PC-9 (cell line): ENCODE measurements around the gene WT1. TPM values are rescaled to one million over a fixed set of nuclear protein-coding genes. Genes with fewer than 3 reads are reported as not detected.
"Not testable (repeated sequence)": the region's sequence is repeated elsewhere in the genome, so short reads cannot be mapped to it uniquely, and the experiment has no call there.

ENCODE experiments used
- BruUV-seq: library from RNA; stranded (reverse); fragments of 400-500 nt; replicated peaks from 2 replicates; lab custom pipeline; 2021; lab: Mats Ljungman, UMichigan
- CTCF ChIA-PET: fragments of 300-600 bp; sonication (Branson Sonifier 250); formaldehyde crosslinking; loops from one replicate; lab custom pipeline; 2022; ENCODE audit warnings: antibody characterized with exemption; lab: Charles Lee
- POLR2A ChIA-PET: fragments of 300-600 bp; sonication (Branson Sonifier 250); formaldehyde crosslinking; loops from one replicate; lab custom pipeline; 2022; ENCODE audit warnings: antibody characterized with exemption; ENCODE audit not compliant: unreplicated experiment; lab: Charles Lee
- DNase-seq, 2 experiments: peaks; one replicate each; pipeline versions ENCODE4 v3.0.0 to v3.0.0-alpha.2; 2015 to 2022; ENCODE audit warnings: mixed read lengths in 1 of 2
- H2AFZ ChIP-seq: fragments of 200-600 bp; sonication (generic); 2 replicates; pipeline ENCODE4 v1.8.1; 2017; ENCODE audit warnings: antibody characterized with exemption
- H3F3A ChIP-seq: fragments of 200-600 bp; sonication (generic); 2 replicates; pipeline ENCODE4 v1.8.1; 2017; ENCODE audit warnings: antibody characterized with exemption, mild to moderate bottlenecking, low read depth; ENCODE audit not compliant: insufficient read depth
- H3K27ac ChIP-seq: fragments of 200-600 bp; sonication (generic); 2 replicates; pipeline ENCODE4 v1.6.1; 2016; ENCODE audit warnings: mixed run types
- H3K27me3 ChIP-seq: fragments of 200-600 bp; sonication (generic); 2 replicates; pipeline ENCODE4 v1.6.1; 2016; ENCODE audit warnings: low read depth, mixed run types; ENCODE audit not compliant: insufficient read depth
- H3K36me3 ChIP-seq: fragments of 200-600 bp; sonication (generic); 2 replicates; pipeline ENCODE4 v1.6.1; 2016; ENCODE audit warnings: low read depth, mixed run types
- H3K4me1 ChIP-seq: fragments of 200-600 bp; sonication (generic); replicated peaks from 2 replicates; pipeline ENCODE4 v1.6.1; 2016; ENCODE audit warnings: mixed run types; ENCODE audit not compliant: insufficient read depth
- H3K4me2 ChIP-seq: fragments of 200-600 bp; sonication (generic); 2 replicates; pipeline ENCODE4 v1.6.1; 2017; ENCODE audit warnings: mixed run types
- H3K4me3 ChIP-seq: fragments of 200-600 bp; sonication (generic); 2 replicates; pipeline ENCODE4 v1.6.1; 2016; ENCODE audit warnings: mixed run types
- H3K79me2 ChIP-seq: fragments of 200-600 bp; sonication (generic); 2 replicates; pipeline ENCODE4 v1.6.1; 2017; ENCODE audit warnings: low read depth, mixed run types
- H3K9me2 ChIP-seq: fragments of 200-600 bp; sonication (generic); 2 replicates; pipeline ENCODE4 v1.8.1; 2017; ENCODE audit warnings: mild to moderate bottlenecking; ENCODE audit not compliant: insufficient read depth
- H3K9me3 ChIP-seq: fragments of 200-600 bp; sonication (generic); 2 replicates; pipeline ENCODE4 v1.8.1; 2016; ENCODE audit warnings: low read depth; ENCODE audit not compliant: insufficient read depth
- H4K20me1 ChIP-seq: fragments of 200-600 bp; sonication (generic); 2 replicates; pipeline ENCODE4 v1.8.1; 2017; ENCODE audit not compliant: insufficient read depth
- CTCF ChIP-seq: fragments of 200-600 bp; sonication (generic); conservative IDR thresholded peaks from 2 replicates; pipeline ENCODE4 v1.6.1; 2017; ENCODE audit warnings: mixed run types, antibody characterized with exemption, mild to moderate bottlenecking, moderate library complexity
- EZH2 ChIP-seq: fragments of 200-600 bp; sonication (generic); IDR thresholded peaks from 2 replicates; pipeline ENCODE4 v1.8.0; 2017; ENCODE audit warnings: antibody characterized with exemption, low read depth
- intact Hi-C: fragments of 100-400 bp; cut with micrococcal nuclease; formaldehyde crosslinking; loops from one replicate; pipeline ENCODE4 v1.10.0; 2022; ENCODE audit not compliant: unreplicated experiment
- total RNA-seq: library from RNA; stranded (reverse); gene quantifications from 2 replicates; pipeline ENCODE4 v1.2.3, GENCODE V29; 2021

WT1 gene
- total RNA-seq, 1 experiment from 2014 or later = not detected

- DNase-seq = peak in 1 of 2 experiments; percentile 21
- POLR2A ChIA-PET = no interaction called here
- H3K4me2 ChIP-seq = no peak overlapping the region
Observed at GRCh38 chr11:32374261-32374711, 61.1 kb downstream of the WT1 start.

GRCh38 chr11:32369987-32370386, 65.4 kb downstream of the WT1 start:
- H3K27me3 ChIP-seq, CTCF ChIA-PET, H3K4me3 ChIP-seq, H2AFZ ChIP-seq, H3K36me3 ChIP-seq, BruUV-seq, POLR2A ChIA-PET, H3K79me2 ChIP-seq, intact Hi-C loops, H3F3A ChIP-seq, H3K27ac ChIP-seq, H3K4me1 ChIP-seq, DNase-seq, H3K4me2 ChIP-seq, H3K9me2 ChIP-seq, H4K20me1 ChIP-seq: not testable (repeated sequence)
- H3K9me3 ChIP-seq = peaks cover 11% of the 10 kb centered on the region; the same call in 1 of the 2 replicates

More at GRCh38 chr11:32374261-32374711, 61.1 kb downstream of the WT1 start:
- CTCF ChIA-PET = no interaction called here
- no peaks in the 10 kb centered on the region for H3K36me3 ChIP-seq
- H3K27ac ChIP-seq = no peak overlapping the region
- H3F3A ChIP-seq = no peaks in the 10 kb centered on the region
- H3K4me1 ChIP-seq = no peaks in the 10 kb centered on the region
- H3K79me2 ChIP-seq = no peaks in the 10 kb centered on the region
- peak overlapping the region; percentile 19; the same call in 1 of the 2 replicates for H2AFZ ChIP-seq
- TF ChIP-seq CTCF = peak; percentile 80
- TF ChIP-seq EZH2 = no peak
- no peaks in the 10 kb centered on the region for H3K9me3 ChIP-seq
- intact Hi-C loops = no loop called here
- H3K27me3 ChIP-seq = 0 out of 2 replicates have a peak, but pooled peaks cover 3% of the 10 kb centered on the region
- H3K9me2 ChIP-seq = no peaks in the 10 kb centered on the region
- BruUV-seq = no TSS peak
- no peaks in the 10 kb centered on the region for H4K20me1 ChIP-seq
- no peak overlapping the region for H3K4me3 ChIP-seq

GRCh38 chr11:32366666-32367065, 68.7 kb downstream of the WT1 start:
- Histone ChIP-seq H4K20me1 (no peaks in the 10 kb centered on the region), H3K27ac (no peak overlapping the region), H3K27me3 (no peaks in the 10 kb centered on the region), H3F3A (no peaks in the 10 kb centered on the region), H3K9me3 (peaks cover 11% of the 10 kb centered on the region; the same call in 1 of the 2 replicates), H3K79me2 (no peaks in the 10 kb centered on the region), H3K4me1 (no peaks in the 10 kb centered on the region), H3K9me2 (no peaks in the 10 kb centered on the region), H3K4me2 (no peak overlapping the region), H3K4me3 (no peak overlapping the region), H2AFZ (no peak overlapping the region), H3K36me3 (no peaks in the 10 kb centered on the region)
- intact Hi-C loops = no loop called here
- POLR2A ChIA-PET = no interaction called here
- TF ChIP-seq EZH2 (no peak), CTCF (no peak)
- CTCF ChIA-PET = no interaction called here
- no peak for DNase-seq
- BruUV-seq = no TSS peak

GRCh38 chr11:32365192-32365591, 70.1 kb downstream of the WT1 start:
- Histone ChIP-seq H3K36me3 (no peaks in the 10 kb centered on the region), H3K79me2 (no peaks in the 10 kb centered on the region), H3F3A (no peaks in the 10 kb centered on the region), H3K4me3 (no peak overlapping the region), H3K9me3 (peaks cover 11% of the 10 kb centered on the region; the same call in 1 of the 2 replicates), H3K27me3 (no peaks in the 10 kb centered on the region), H2AFZ (no peak overlapping the region), H4K20me1 (no peaks in the 10 kb centered on the region), H3K4me1 (no peaks in the 10 kb centered on the region), H3K9me2 (no peaks in the 10 kb centered on the region), H3K27ac (no peak overlapping the region), H3K4me2 (no peak overlapping the region)
- ChIA-PET CTCF (no interaction called here), POLR2A (no interaction called here)
- BruUV-seq = no TSS peak
- TF ChIP-seq EZH2 (no peak), CTCF (no peak)
- DNase-seq = no peak
- intact Hi-C loops = no loop called here
